ENCODE results near the gene SYNDIG1.
A peak's percentile ranks its signal among the peaks of the same experiment; 100 is the strongest.

The SYNDIG1 gene

GRCh38 chr20:24503352-24503931, 34.0 kb downstream of the SYNDIG1 start:
- no peaks in the 10 kb centered on the region for H3K27me3 ChIP-seq (ENCODE audit: insufficient read depth, poor library complexity, severe bottlenecking)
- no peak overlapping the region for H3K4me3 ChIP-seq (ENCODE audit: severe bottlenecking)
- ATAC-seq (ENCODE audit: low read depth), result no peak
- DNase-seq (ENCODE audit: low spot score), result no peak
- no peak for TF ChIP-seq CTCF (IDR thresholded peaks at IDR 0.05; ENCODE audit: poor library complexity, severe bottlenecking)
- no peaks in the 10 kb centered on the region for H3K4me1 ChIP-seq (ENCODE audit: insufficient read depth, poor library complexity, severe bottlenecking)
- no peaks in the 10 kb centered on the region for H3K36me3 ChIP-seq (ENCODE audit: low read depth)
- no peak overlapping the region for H3K27ac ChIP-seq (ENCODE audit: poor library complexity, severe bottlenecking)
- H3K9me3 ChIP-seq (ENCODE audit: severe bottlenecking), result no peaks in the 10 kb centered on the region

- Histone ChIP-seq H3K27me3 (ENCODE audit: insufficient read depth, poor library complexity, severe bottlenecking) (no peaks in the 10 kb centered on the region), H3K27ac (ENCODE audit: poor library complexity, severe bottlenecking) (no peak overlapping the region), H3K4me3 (ENCODE audit: severe bottlenecking) (no peak overlapping the region), H3K9me3 (ENCODE audit: severe bottlenecking) (no peaks in the 10 kb centered on the region), H3K36me3 (ENCODE audit: low read depth) (no peaks in the 10 kb centered on the region), H3K4me1 (ENCODE audit: insufficient read depth, poor library complexity, severe bottlenecking) (no peaks in the 10 kb centered on the region)
- ATAC-seq (ENCODE audit: low read depth) (no peak), DNase-seq (ENCODE audit: low spot score) (no peak)
- TF ChIP-seq CTCF (IDR thresholded peaks at IDR 0.05; ENCODE audit: poor library complexity, severe bottlenecking), result no peak
Observed at GRCh38 chr20:24504331-24505285, 35.2 kb downstream of the SYNDIG1 start.

GRCh38 chr20:24506146-24506545, 36.7 kb downstream of the SYNDIG1 start:
- no peaks in the 10 kb centered on the region for H3K27me3 ChIP-seq (ENCODE audit: insufficient read depth, poor library complexity, severe bottlenecking)
- no peaks in the 10 kb centered on the region for H3K36me3 ChIP-seq (ENCODE audit: low read depth)
- no peak overlapping the region for H3K27ac ChIP-seq (ENCODE audit: poor library complexity, severe bottlenecking)
- peaks cover 2% of the 10 kb centered on the region for H3K9me3 ChIP-seq (ENCODE audit: severe bottlenecking)
- H3K4me1 ChIP-seq (ENCODE audit: insufficient read depth, poor library complexity, severe bottlenecking), result no peaks in the 10 kb centered on the region
- ATAC-seq (ENCODE audit: low read depth), result no peak
- DNase-seq (ENCODE audit: low spot score), result no peak
- no peak for TF ChIP-seq CTCF (IDR thresholded peaks at IDR 0.05; ENCODE audit: poor library complexity, severe bottlenecking)
- H3K4me3 ChIP-seq (ENCODE audit: severe bottlenecking), result no peak overlapping the region

- H3K4me1 ChIP-seq (ENCODE audit: insufficient read depth, poor library complexity, severe bottlenecking), result no peaks in the 10 kb centered on the region
- no peak for TF ChIP-seq CTCF (IDR thresholded peaks at IDR 0.05; ENCODE audit: poor library complexity, severe bottlenecking)
- ATAC-seq (ENCODE audit: low read depth), result 0 out of 3 replicates have a peak, but pooled peaks have one; percentile 14
- no peaks in the 10 kb centered on the region for H3K36me3 ChIP-seq (ENCODE audit: low read depth)
- no peak overlapping the region for H3K27ac ChIP-seq (ENCODE audit: poor library complexity, severe bottlenecking)
- no peaks in the 10 kb centered on the region for H3K27me3 ChIP-seq (ENCODE audit: insufficient read depth, poor library complexity, severe bottlenecking)
- H3K9me3 ChIP-seq (ENCODE audit: severe bottlenecking), result peaks cover 2% of the 10 kb centered on the region
- H3K4me3 ChIP-seq (ENCODE audit: severe bottlenecking), result no peak overlapping the region
- no peak for DNase-seq (ENCODE audit: low spot score)
Observed at GRCh38 chr20:24506696-24507095, 37.3 kb downstream of the SYNDIG1 start.

Measured in RWPE2 (cell line).